HepG2 (cell line): ENCODE measurements around the gene TARDBP. TPM values are rescaled to one million over a fixed set of nuclear protein-coding genes. Genes with fewer than 3 reads are reported as not detected.
A peak's percentile ranks its signal among the peaks of the same experiment; 100 is the strongest.

Experiments
- KLF9 ChIP-seq: IDR thresholded peaks from 2 replicates; pipeline ENCODE4 v1.6.1; 2016; ENCODE audit warnings: low read depth
- POLR2G ChIP-seq: fragments of 200-400 bp; formaldehyde crosslinking; IDR thresholded peaks from 2 replicates; pipeline ENCODE4 v1.6.1; 2018; ENCODE audit warnings: mild to moderate bottlenecking, low read depth, low read length, moderate library complexity
- ZFP41 ChIP-seq: sonication (generic); formaldehyde crosslinking; IDR thresholded peaks from 2 replicates; pipeline ENCODE4 v1.4.0; 2020; ENCODE audit warnings: mild to moderate bottlenecking, missing genetic modification reagents, borderline replicate concordance
- polyA plus RNA-seq, 8 experiments: library from polyadenylated mRNA; depleted of rRNA in 3 of 8; stranded (reverse) in 7 of 8; unstranded in 1 of 8; fragments of >200 nt; fragmentation: Illumina TruSeq in 4 of 8; extraction: Trizol in 4 of 8; gene quantifications; 2 replicates each; pipeline versions ENCODE4 v1.2.1 to v1.2.3, GENCODE V29; 2011 to 2016; ENCODE audit warnings: low read depth in 4 of 8, missing spikeins in 1 of 8, mixed read lengths in 1 of 8; ENCODE audit not compliant: insufficient read depth in 1 of 8
- total RNA-seq, 5 experiments: library from RNA; depleted of rRNA; stranded (reverse); fragments of >200 nt; fragmentation: Illumina TruSeq; extraction: Trizol; gene quantifications; 2 replicates each; pipeline ENCODE4 v1.2.3, GENCODE V29; 2016; ENCODE audit warnings: low read depth in 1 of 5
- TF ChIP-seq, protein P1 (sequence below): sonication (generic); formaldehyde crosslinking; IDR thresholded peaks from 2 replicates; pipeline ENCODE4 v1.4.0; 2020; ENCODE audit warnings: mild to moderate bottlenecking, missing genetic modification reagents
- TF ChIP-seq, protein P2 (sequence below): IDR thresholded peaks from 2 replicates; pipeline ENCODE4 v1.6.1; 2012; ENCODE audit warnings: low read depth, low read length, improper control_type of control experiment

Gene TARDBP
- total and polyA plus RNA-seq, 2 of the 13 experiments (the other 11 are each of a cell fraction or from before 2014, with no cell fraction given), result 62.4 to 93.0 TPM

DNA sequence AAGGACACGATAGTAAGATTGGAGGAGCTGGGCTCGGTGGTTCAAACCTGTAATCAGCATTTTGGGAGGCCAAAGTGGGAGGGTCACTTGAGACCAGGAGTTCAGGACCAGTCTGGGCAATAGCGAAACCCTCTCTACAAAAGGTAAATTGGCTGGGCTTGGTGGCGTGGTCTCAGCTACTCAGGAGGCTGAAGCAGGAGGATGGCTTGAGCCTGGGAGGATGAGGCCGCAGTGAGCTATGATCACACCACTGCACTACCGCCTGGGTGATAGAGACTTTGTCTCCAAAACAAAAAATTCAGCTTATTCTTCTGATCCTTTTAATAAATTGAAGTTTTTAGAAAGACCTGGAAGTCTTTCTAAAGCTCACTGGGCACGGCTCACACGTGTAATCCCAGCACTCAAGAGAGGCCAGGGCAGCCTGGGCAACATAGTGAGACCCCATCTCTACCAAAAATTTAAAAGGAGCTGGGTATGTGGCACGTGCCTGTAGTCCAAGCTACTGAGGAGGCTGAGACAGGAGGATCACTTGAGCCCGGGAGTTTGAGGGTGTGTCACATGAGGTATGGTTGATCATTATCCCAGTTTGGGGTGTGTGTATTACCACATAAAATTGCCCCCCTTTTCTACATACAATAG is 19.3 kb downstream of the TARDBP start (continued):
- TF ChIP-seq, protein P1, sequence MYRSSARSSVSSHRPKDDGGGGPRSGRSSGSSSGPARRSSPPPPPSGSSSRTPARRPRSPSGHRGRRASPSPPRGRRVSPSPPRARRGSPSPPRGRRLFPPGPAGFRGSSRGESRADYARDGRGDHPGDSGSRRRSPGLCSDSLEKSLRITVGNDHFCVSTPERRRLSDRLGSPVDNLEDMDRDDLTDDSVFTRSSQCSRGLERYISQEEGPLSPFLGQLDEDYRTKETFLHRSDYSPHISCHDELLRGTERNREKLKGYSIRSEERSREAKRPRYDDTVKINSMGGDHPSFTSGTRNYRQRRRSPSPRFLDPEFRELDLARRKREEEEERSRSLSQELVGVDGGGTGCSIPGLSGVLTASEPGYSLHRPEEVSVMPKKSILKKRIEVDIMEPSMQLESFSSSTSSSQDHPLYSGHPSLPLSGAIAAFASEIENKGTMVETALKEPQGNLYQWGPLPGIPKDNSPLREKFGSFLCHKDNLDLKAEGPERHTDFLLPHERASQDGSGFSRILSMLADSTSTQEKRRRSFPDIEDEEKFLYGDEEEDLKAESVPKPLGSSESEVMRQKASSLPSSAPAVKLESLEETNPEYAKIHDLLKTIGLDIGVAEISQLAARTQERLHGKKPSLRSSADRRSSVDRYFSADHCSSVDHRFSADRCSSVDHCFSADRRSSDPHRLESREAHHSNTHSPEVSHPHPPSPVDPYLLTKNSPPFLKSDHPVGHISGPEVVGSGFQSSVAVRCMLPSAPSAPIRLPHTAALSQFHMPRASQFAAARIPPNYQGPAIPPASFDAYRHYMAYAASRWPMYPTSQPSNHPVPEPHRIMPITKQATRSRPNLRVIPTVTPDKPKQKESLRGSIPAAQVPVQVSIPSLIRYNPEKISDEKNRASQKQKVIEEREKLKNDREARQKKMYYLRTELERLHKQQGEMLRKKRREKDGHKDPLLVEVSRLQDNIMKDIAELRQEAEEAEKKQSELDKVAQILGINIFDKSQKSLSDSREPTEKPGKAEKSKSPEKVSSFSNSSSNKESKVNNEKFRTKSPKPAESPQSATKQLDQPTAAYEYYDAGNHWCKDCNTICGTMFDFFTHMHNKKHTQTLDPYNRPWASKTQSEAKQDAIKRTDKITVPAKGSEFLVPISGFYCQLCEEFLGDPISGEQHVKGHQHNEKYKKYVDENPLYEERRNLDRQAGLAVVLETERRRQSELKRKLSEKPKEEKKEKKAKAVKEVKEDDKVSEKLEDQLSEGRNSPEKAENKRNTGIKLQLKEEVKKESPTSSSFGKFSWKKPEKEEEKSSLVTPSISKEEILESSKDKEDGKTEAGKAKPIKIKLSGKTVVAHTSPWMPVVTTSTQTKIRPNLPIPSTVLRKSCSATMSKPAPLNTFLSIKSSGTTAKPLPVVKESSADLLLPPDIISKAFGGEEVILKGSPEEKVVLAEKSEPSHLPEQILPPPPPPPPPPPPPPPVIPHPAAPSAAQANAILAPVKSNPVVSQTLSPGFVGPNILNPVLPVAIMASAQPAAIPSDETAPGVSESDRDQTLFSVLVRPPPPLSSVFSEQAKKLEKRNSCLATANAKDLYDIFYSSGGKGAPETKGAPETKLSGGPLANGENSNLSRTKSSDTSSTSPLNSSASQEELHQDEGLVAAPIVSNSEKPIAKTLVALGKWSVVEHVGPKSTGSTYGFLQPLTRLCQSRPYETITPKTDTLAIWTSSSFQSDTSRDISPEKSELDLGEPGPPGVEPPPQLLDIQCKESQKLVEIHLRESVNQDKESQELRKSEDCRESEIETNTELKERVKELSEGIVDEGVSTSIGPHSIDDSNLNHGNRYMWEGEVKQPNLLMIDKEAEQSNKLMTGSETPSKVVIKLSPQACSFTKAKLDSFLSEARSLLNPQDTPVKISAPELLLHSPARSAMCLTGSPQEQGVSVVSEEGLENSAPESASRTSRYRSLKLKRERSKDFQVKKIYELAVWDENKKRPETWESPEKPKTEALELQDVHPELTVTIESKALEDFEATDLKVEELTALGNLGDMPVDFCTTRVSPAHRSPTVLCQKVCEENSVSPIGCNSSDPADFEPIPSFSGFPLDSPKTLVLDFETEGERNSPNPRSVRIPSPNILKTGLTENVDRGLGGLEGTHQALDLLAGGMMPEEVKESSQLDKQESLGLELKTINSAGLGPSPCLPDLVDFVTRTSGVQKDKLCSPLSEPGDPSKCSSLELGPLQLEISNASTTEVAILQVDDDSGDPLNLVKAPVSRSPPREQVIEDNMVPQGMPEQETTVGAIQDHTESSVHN, result no peak
- 0 out of 2 replicates have a peak, but pooled peaks have one; percentile 28 for TF ChIP-seq POLR2G
- no peak for TF ChIP-seq KLF9
- TF ChIP-seq, protein P2, sequence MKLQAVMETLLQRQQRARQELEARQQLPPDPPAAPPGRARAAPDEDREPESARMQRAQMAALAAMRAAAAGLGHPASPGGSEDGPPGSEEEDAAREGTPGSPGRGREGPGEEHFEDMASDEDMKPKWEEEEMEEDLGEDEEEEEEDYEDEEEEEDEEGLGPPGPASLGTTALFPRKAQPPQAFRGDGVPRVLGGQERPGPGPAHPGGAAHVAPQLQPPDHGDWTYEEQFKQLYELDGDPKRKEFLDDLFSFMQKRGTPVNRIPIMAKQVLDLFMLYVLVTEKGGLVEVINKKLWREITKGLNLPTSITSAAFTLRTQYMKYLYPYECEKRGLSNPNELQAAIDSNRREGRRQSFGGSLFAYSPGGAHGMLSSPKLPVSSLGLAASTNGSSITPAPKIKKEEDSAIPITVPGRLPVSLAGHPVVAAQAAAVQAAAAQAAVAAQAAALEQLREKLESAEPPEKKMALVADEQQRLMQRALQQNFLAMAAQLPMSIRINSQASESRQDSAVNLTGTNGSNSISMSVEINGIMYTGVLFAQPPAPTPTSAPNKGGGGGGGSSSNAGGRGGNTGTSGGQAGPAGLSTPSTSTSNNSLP, result no peak
- no peak for TF ChIP-seq ZFP41 (CRISPR knock-in tag)
